GM18511 (cell line): ENCODE results near the gene KANK2.
"Not testable (repeated sequence)": the region's sequence is repeated elsewhere in the genome, so short reads cannot be mapped to it uniquely, and the experiment has no call there.

Source experiments
- ATAC-seq: cut with Tn5 transposase; IDR thresholded peaks from one replicate; pipeline ENCODE4 v1.9.1; 2021; ENCODE audit warnings: mild to moderate bottlenecking, moderate library complexity; ENCODE audit not compliant: unreplicated experiment

KANK2 gene

DNA sequence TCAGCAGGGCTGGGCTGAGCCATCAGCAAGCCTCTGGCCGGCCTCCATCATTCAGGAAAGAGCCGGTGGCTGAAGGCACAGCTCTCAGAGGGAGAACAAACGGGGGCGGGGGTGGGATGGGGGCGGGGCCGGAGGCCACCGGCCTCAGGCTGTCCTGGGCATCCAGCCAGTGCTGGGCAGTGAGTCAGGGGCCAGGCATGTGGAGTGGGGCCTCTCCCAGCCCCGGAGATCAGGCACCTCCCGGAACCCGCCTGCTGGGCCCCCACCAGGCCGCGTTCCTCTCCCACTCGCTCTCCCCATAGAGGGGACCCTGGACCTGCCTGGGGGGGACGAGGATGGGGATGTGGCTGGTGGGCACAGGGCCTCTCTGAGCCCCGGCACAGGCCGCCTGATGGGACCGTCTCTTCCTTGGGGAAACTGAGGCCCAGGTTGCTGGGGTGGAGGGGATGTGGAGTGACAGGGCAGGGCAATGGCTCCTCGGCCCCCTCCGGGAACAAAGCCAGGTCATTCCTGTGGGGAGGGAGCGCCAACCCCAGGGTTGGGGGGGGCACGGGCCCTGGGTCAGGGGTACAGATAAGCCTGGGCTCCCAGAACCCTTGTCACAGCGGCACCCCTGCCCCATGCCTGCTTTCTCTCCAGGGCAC lies 54.7 kb downstream of the KANK2 start:
- no peak for ATAC-seq

GRCh38 chr19:11141937-11142527 lies 55.3 kb downstream of the KANK2 start:
- ATAC-seq: no peak

DNA sequence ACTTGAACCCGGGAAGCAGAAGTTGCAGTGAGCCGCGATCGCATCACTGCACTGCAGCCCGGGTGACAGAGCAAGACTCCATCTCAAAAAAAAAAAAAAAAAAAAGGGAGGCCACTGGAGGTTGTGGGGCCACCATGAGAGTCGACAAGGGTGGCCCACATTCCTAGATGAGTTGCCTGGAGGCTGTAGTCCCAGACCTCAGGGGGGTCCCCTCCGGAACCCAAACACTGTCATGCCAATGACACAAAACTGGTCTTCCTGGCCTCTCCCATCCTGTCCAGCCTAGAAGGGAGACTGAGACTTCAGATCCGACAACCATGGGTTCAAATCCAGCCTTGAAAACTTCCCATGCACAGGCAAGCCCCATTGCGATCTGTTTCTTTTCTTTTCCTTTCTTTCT lies 56.4 kb downstream of the KANK2 start:
- no peak for ATAC-seq

GRCh38 chr19:11140023-11140538 lies 57.3 kb downstream of the KANK2 start:
- not testable (repeated sequence) for ATAC-seq

DNA sequence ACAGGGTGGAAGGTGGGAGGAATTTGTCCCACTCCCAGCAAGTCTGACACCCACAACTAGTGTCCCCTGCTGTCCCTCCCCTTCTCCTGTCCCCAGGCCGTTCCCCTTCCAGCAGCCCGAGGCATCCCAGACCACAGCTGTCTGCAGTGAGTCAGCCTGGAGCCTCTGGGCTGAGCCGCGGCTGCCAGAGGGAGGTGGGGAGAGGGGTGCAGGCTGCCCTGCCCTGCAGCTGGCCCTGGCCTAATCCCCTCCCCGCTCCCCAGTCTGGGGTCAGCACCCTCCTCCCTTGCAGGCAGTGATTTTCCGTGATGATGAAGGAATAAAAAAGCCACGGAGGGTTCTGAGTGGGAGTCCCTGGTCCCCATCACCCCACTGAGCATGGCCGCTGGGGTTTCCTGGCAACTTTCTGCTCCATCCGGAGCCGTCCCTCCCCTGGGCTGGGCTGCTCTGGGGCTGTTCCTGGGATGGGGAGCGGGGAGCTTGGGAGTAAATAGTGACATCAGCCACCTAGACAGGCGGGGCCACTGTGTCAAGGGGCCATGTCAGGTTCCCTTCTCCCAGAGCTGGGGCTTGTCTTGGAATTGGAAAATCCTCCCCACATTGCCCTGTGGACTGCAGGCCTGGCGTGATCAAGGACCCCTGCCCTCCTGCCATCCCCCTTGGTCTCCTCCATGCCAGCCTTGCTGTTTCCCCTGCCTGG lies 58.6 kb downstream of the KANK2 start:
- no peak for ATAC-seq

DNA sequence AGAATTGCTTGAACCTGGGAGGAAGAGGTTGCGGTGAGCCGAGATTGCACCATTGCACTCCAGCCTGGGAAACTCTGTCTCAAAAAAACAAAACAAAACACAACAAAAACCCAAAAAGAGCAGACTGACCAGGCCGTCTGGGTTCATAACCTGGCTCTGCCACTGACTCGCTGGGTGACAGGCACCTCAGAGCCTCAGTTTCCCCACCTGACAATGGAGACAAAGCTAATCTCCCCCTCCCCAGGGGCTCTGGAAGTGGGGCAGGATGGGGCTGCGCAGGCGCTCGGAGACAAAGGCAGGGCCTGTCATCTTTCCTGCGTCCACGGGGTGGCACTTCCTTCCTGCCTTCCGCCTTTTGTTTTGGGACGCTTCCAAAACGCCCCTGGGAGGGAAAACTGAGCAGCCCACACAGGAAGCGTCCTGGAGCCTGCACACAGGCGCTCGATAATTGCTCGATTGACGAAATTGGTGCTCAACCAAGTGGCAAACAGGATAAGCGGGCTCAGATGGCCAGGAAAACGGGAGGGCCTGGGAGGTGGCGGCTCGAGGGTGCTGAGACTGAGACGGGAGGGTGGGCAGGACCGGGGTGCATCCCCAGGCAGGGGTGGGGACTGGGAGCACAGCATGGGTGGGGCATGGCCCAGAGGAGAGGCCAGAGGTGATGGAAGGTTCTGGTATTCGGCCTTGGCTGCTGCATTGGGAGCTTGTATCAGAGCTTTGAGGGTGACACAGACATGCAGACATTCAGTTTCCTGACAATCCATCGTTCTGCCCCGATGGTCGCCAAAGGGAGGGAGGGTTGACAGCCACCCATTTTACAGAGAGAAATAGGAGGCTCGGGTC lies 59.6 kb downstream of the KANK2 start:
- ATAC-seq: no peak

DNA sequence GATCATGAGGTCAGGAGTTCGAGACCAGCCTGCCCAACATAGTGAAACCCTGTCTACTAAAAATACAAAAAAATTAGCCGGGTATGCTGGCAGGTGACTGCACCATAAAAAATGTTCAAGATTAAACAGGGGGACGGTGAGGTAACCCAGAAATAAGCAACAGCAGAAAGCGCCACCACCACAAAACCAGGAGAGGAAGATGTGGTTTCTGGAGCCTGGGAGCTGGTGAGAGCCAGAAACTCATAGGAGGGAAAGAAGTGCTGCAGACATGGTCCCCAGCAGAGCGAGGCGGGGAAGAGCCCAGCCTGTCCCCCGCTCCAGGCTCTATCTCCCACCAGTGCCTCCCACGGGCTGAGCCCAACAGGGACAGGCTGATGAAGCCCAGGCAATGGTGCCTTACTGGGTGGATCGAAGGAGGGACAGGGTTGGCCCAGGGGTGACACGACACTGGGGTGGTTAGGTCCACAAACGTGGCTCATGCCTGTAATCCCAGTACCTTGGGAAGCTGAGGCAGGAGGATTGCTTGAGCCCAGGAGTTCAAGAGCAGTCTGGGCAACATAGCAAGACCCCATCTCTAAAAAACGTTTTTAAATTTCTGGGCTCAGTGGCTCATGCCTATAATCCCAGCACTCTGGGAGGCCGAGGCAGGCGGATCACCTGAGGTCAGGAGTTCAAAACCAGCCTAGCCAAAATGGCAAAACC lies 60.8 kb downstream of the KANK2 start:
- no peak for ATAC-seq

DNA sequence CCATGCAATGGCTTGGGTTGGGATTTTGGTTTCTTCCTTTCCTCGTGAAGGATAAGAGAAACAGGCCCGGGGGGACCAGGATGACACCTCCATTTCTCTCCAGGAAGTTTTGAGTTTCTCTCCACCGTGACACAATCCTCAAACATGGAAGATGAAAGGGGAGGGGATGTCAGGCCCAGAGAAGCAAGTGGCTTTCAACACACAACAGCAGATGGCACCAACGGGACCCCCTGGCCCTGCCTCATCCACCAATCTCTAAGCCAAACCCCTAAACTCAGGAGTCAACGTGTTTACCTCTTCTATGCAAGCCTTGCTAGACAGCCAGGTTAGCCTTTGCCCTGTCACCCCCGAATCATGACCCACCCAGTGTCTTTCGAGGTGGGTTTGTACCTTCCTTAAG lies 65.9 kb downstream of the KANK2 start:
- no peak for ATAC-seq

DNA sequence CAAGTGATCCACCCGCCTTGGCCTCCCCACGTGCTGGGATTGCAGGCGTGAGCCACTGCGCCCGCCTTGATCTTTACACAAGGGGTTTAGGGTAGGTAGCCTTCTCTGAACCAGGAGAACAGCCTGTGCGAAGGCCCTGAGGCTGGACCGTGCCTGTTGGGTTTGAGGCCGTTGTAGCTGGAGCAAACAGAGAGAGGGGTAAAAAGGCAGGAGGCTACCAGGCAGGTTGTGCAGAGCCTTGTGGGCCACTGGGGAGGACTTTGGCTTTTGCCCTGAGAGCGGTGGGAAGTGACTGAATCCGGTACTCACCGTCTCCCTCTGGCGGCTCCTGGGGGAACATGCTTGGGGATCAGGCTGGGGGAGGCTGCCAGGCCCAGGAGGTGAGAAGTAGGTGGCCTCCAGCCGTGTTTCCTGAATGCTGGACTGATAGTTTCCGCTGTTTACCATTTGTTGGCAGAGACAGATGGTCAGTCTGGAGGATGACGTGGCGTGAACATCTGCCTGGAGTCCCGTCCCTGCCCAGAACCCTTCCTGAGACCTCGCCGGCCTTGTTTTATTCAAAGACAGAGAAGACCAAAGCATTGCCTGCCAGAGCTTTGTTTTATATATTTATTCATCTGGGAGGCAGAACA lies 66.4 kb downstream of the KANK2 start:
- ATAC-seq: no peak

DNA sequence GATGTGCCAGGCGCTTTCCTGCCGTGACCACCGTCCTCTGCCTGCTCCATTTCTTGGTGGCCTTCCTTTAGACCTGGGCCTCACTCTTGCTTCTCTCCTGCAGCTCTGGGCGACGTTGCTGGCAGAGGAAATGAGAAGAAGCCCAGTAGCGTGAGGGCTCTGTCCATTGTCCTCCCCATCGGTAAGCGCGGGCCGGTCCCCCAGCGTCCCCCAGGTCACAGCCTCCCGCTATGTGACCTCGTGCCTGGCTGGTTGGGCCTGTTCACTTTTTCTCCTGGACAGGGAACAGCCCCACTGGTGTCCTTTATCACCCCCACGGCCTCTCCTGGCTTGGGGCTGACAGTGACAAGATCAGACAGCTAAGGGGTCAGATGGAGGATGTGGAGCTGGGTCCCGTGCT lies 69.4 kb downstream of the KANK2 start:
- no peak for ATAC-seq

- no peak for ATAC-seq
Observed at GRCh38 chr19:11125994-11126685, 71.2 kb downstream of the KANK2 start.

GRCh38 chr19:11124157-11124556 lies 73.2 kb downstream of the KANK2 start:
- ATAC-seq: not testable (repeated sequence)

DNA sequence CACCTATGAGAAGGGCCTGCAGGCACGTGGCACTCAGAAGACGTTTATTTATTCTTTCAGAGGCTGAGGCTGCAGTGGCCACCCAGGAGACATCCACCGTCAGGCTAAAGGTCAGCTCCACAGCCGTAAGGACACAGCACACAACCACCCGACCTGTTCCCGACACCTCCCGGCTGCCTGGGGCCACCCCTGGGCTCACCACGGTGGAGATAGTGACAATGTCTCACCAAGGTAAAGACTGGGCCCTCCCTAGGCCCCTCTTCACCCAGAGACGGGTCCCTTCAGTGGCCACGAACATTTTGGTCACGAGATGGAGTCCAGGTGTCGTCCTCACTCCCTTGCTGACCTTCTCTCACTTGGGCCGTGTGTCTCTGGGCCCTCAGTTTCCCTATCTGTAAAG lies 74.2 kb downstream of the KANK2 start:
- no peak for ATAC-seq

DNA sequence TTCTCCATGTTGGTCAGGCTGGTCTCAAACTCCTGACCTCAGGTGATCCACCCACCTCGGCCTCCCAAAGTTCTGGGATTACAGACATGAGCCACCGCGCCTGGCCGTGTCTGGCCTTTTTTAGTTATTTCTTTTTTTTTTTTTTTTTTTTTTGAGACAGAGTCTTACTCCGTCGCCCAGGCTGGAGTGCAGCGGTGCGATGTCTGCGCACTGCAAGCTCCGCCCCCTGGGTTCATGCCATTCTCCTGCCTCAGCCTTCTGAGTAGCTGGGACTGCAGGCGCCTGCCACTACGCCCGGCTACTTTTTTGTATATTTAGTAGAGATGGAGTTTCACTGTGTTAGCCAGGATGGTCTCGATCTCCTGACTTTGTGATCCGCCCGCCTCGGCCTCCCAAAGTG lies 75.4 kb downstream of the KANK2 start:
- ATAC-seq: not testable (repeated sequence)

GRCh38 chr19:11116507-11116906 lies 80.8 kb downstream of the KANK2 start:
- ATAC-seq: no peak

- no peak for ATAC-seq
Observed at GRCh38 chr19:11115895-11116446, 81.4 kb downstream of the KANK2 start.

GRCh38 chr19:11115042-11115441 lies 82.3 kb downstream of the KANK2 start:
- ATAC-seq: no peak
